SK-N-SH (cell line): ENCODE data around the gene PDLIM4. TPM values are rescaled to one million over a fixed set of nuclear protein-coding genes. Genes with fewer than 3 reads are reported as not detected.

Source experiments
- CTCF ChIA-PET: fragments of 300-600, 350-600 bp; formaldehyde crosslinking; extraction: SDS; loops from one replicate; lab custom pipeline; 2021; lab: Yijun Ruan, JAX
- POLR2A ChIA-PET: fragments of 350-600 bp; sonication (Branson Sonifier 250); formaldehyde crosslinking; extraction: SDS; loops from one replicate; lab custom pipeline; 2020; ENCODE audit warnings: antibody characterized with exemption, inconsistent platforms; lab: Yijun Ruan, JAX
- DNase-seq: peaks from one replicate; pipeline ENCODE4 v3.0.0; 2012
- H2AFZ ChIP-seq: fragments of 200-600 bp; sonication (generic); 2 replicates; pipeline ENCODE4 v1.8.1; 2016; ENCODE audit warnings: antibody characterized with exemption, mild to moderate bottlenecking, low read depth
- H3F3A ChIP-seq: fragments of 200-600 bp; sonication (generic); replicated peaks from 2 replicates; pipeline ENCODE3; 2016; ENCODE audit warnings: antibody characterized with exemption, mild to moderate bottlenecking; ENCODE audit not compliant: insufficient read depth
- H3K27ac ChIP-seq, 2 experiments: fragments of 200-500 bp in 1 of 2; fragments of 200-600 bp in 1 of 2; sonication (Bioruptor generic) in 1 of 2; sonication (generic), shearing (Covaris generic) in 1 of 2; 2 replicates each; pipeline versions ENCODE4 v1.5.1 to v1.6.1; 2014 to 2016; ENCODE audit warnings: low read depth in 2 of 2, inconsistent platforms in 1 of 2, low read length in 1 of 2, mild to moderate bottlenecking in 1 of 2, mixed read lengths in 1 of 2
- H3K27me3 ChIP-seq: fragments of 200-600 bp; sonication (generic), shearing (Covaris generic); 2 replicates; pipeline ENCODE4 v1.6.1; 2016; ENCODE audit warnings: mixed run types; ENCODE audit not compliant: insufficient read depth
- H3K36me3 ChIP-seq, 2 experiments: fragments of 200-500 bp in 1 of 2; fragments of 200-600 bp in 1 of 2; sonication (Bioruptor generic) in 1 of 2; sonication (generic) in 1 of 2; replicated peaks in 1 of 2; 2 replicates each; pipeline versions ENCODE3 to v1.5.1; 2014 to 2016; ENCODE audit warnings: low read length in 1 of 2, mild to moderate bottlenecking in 1 of 2; ENCODE audit not compliant: insufficient read depth in 2 of 2, control insufficient read depth in 1 of 2
- H3K4me1 ChIP-seq, 2 experiments: fragments of 200-500 bp in 1 of 2; fragments of 200-600 bp in 1 of 2; sonication (Bioruptor generic) in 1 of 2; sonication (generic), shearing (Covaris generic) in 1 of 2; 2 replicates each; pipeline versions ENCODE4 v1.5.1 to v1.6.1; 2014 to 2016; ENCODE audit warnings: low read depth in 1 of 2, low read length in 1 of 2, mixed run types in 1 of 2; ENCODE audit not compliant: insufficient read depth in 2 of 2, control insufficient read depth in 1 of 2
- H3K4me2 ChIP-seq: fragments of 200-600 bp; sonication (generic), shearing (Covaris generic); 2 replicates; pipeline ENCODE4 v1.6.1; 2017; ENCODE audit warnings: mixed run types
- H3K4me3 ChIP-seq, 2 experiments: fragments of 200-500 bp in 1 of 2; fragments of 200-600 bp in 1 of 2; sonication (Bioruptor generic) in 1 of 2; sonication (generic), shearing (Covaris generic) in 1 of 2; 2 replicates each; pipeline versions ENCODE4 v1.5.1 to v1.8.1; 2014 to 2016; ENCODE audit warnings: low read depth in 2 of 2, inconsistent platforms in 1 of 2, low read length in 1 of 2, mild to moderate bottlenecking in 1 of 2, mixed read lengths in 1 of 2, moderate library complexity in 1 of 2
- H3K79me2 ChIP-seq: fragments of 200-600 bp; sonication (generic); 2 replicates; pipeline ENCODE4 v1.8.1; 2017; ENCODE audit warnings: mild to moderate bottlenecking; ENCODE audit not compliant: insufficient read depth
- H3K9ac ChIP-seq: fragments of 200-600 bp; sonication (generic); 2 replicates; pipeline ENCODE4 v1.6.1; 2017; ENCODE audit warnings: mixed run types
- H3K9me2 ChIP-seq: fragments of 200-600 bp; sonication (generic); 2 replicates; pipeline ENCODE4 v1.6.1; 2017; ENCODE audit warnings: mixed run types
- H3K9me3 ChIP-seq: fragments of 200-600 bp; sonication (generic); 2 replicates; pipeline ENCODE4 v1.6.1; 2017; ENCODE audit warnings: mixed run types, mild to moderate bottlenecking, moderate library complexity
- H4K20me1 ChIP-seq: fragments of 200-600 bp; sonication (generic); 2 replicates; pipeline ENCODE4 v1.6.1; 2017; ENCODE audit warnings: mild to moderate bottlenecking, mixed run types; ENCODE audit not compliant: insufficient read depth
- FOSL2 ChIP-seq: IDR thresholded peaks from 2 replicates; pipeline ENCODE4 v1.4.0; 2012; ENCODE audit warnings: low read depth, mild to moderate bottlenecking, moderate library complexity, borderline replicate concordance
- MXI1 ChIP-seq: IDR thresholded peaks from 2 replicates; pipeline ENCODE4 v1.6.1; 2012; ENCODE audit warnings: mild to moderate bottlenecking, low read depth, low read length, improper control_type of control experiment
- NRF1 ChIP-seq: IDR thresholded peaks from 2 replicates; pipeline ENCODE4 v1.6.1; 2012; ENCODE audit warnings: low read depth, mild to moderate bottlenecking, low read length
- RCOR1 ChIP-seq: fragments of 150-350 bp; IDR thresholded peaks from 2 replicates; pipeline ENCODE4 v1.6.1; 2017; ENCODE audit warnings: antibody characterized with exemption, low read length
- ZBTB33 ChIP-seq: IDR thresholded peaks from 2 replicates; pipeline ENCODE4 v1.4.0; 2012; ENCODE audit warnings: low read depth, borderline replicate concordance
- WGBS: methylation state at CpG from one replicate; pipeline ENCODE4 v1.1.6; 2017; ENCODE audit warnings: low lambda C conversion rate; 5-methylcytosine and 5-hydroxymethylcytosine counted together
- polyA plus RNA-seq, 3 experiments: library from polyadenylated mRNA; depleted of rRNA; stranded (reverse); fragments of >200 nt; gene quantifications; 2 replicates each; pipeline ENCODE4 v1.2.3, GENCODE V29; 2012
- TF ChIP-seq, protein P1 (sequence below): IDR thresholded peaks from 2 replicates; pipeline ENCODE4; 2012

PDLIM4 gene
- polyA plus RNA-seq, 1 of the 3 experiments (the other 2 are of a cell fraction) = 57.1 TPM

DNA sequence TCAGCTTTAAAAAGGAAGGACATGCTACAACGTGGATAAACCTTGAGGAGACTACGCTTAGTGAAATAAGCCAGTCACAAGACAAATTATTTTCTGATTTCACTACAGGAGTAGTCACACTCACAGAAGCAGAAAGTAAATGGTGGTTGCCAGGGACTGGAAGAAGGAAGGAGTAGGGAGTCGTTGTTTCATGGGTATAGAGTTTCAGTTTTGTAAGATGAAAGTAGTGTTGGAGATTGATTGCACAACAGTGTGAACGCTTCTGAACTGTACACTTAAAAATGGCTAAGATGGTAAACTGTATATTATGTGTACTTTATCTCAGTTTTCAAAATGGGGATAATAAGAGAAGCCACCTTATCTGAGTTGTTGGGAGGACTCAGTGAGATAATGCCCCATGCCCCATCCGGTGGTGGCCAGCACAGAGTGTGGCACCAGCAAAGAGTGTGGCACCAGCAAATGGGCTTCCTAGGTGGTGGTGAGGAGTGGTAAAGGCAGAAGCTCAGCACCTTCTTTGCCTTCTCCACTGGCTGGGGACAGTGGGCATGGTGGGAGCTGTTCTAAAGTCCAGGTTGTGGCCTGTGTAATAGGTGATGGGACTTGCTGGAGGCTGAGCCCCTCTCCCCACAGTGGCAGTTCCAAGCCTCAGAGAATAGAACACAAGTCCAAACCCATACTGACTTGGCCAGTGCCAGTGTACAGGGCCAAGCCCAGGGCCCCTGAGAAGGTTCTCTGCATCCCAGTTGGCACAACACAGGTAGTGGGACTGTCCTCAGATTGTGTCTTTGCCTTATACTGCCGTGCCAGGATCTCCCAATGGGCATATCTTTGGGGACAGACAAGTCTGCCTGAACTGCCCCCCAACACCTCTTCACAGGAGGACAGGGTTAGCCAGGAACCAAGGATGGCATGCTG lies 41.1 kb downstream of the PDLIM4 start:
- H3K27ac ChIP-seq = no peak overlapping the region
- H3K9me3 ChIP-seq = no peaks in the 10 kb centered on the region
- CTCF ChIA-PET = no interaction called here
- WGBS = 88% methylated on average over 6 of the region's 6 CpGs
- no peak for DNase-seq
- POLR2A ChIA-PET = no interaction called here
- peaks cover 9 to 27% of the 10 kb centered on the region in 2 experiments; a peak in 1 of 4 replicates for H3K4me1 ChIP-seq
- no peak overlapping the region for H3K4me3 ChIP-seq
- TF ChIP-seq NRF1 (no peak), FOSL2 (no peak), RCOR1 (no peak)
- H3K79me2 ChIP-seq = peaks cover 27% of the 10 kb centered on the region
- no peaks in the 10 kb centered on the region for H4K20me1 ChIP-seq
- H3K36me3 ChIP-seq = no peaks in the 10 kb centered on the region
- H3K9me2 ChIP-seq = no peaks in the 10 kb centered on the region
- H3K4me2 ChIP-seq = no peak overlapping the region
- no peaks in the 10 kb centered on the region for H3K27me3 ChIP-seq
- H3F3A ChIP-seq = peaks cover 4% of the 10 kb centered on the region
- H2AFZ ChIP-seq = no peak overlapping the region
- no peak overlapping the region for H3K9ac ChIP-seq

GRCh38 chr5:132299917-132300316 lies 42.4 kb downstream of the PDLIM4 start:
- H4K20me1 ChIP-seq = no peaks in the 10 kb centered on the region
- POLR2A ChIA-PET = no interaction called here
- no peak overlapping the region for H3K4me3 ChIP-seq
- H3K4me2 ChIP-seq = no peak overlapping the region
- no peak for DNase-seq
- no peak overlapping the region for H3K9ac ChIP-seq
- H3K27ac ChIP-seq = no peak overlapping the region
- H3K4me1 ChIP-seq = peaks cover 9 to 21% of the 10 kb centered on the region in 2 experiments; a peak in 1 of 4 replicates
- H2AFZ ChIP-seq = no peak overlapping the region
- no peaks in the 10 kb centered on the region for H3F3A ChIP-seq
- 86% methylated on average over 2 of the region's 2 CpGs for WGBS
- no peaks in the 10 kb centered on the region for H3K27me3 ChIP-seq
- peaks cover 27% of the 10 kb centered on the region for H3K79me2 ChIP-seq
- CTCF ChIA-PET = interaction anchor here (0.6 to 1.0 kb wide), 3 partner anchors 9 to 75 kb away, joined by 3 to 4 read pairs (median 3); no protein-coding TSS in a partner anchor
- H3K9me2 ChIP-seq = no peaks in the 10 kb centered on the region
- no peaks in the 10 kb centered on the region for H3K9me3 ChIP-seq
- peaks cover 0 to 1% of the 10 kb centered on the region in 2 experiments for H3K36me3 ChIP-seq
- no peak for TF ChIP-seq ZBTB33
- TF ChIP-seq, protein P1, sequence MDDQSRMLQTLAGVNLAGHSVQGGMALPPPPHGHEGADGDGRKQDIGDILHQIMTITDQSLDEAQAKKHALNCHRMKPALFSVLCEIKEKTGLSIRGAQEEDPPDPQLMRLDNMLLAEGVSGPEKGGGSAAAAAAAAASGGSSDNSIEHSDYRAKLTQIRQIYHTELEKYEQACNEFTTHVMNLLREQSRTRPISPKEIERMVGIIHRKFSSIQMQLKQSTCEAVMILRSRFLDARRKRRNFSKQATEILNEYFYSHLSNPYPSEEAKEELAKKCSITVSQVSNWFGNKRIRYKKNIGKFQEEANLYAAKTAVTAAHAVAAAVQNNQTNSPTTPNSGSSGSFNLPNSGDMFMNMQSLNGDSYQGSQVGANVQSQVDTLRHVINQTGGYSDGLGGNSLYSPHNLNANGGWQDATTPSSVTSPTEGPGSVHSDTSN = peak; percentile 37; the same call in 1 of the 2 replicates
- TF ChIP-seq MXI1 = no peak
- TF ChIP-seq RCOR1 = no peak
